Measurements from ENCODE around the gene CCDC18.
"Not testable (repeated sequence)": the region's sequence is repeated elsewhere in the genome, so short reads cannot be mapped to it uniquely, and the experiment has no call there.

CCDC18 gene

GRCh38 chr1:93172778-93173177, 7.7 kb upstream of the CCDC18 start:
- DNase-seq = no peak

GRCh38 chr1:93174638-93175037, 5.9 kb upstream of the CCDC18 start:
- not testable (repeated sequence) for DNase-seq

GRCh38 chr1:93177991-93178390, 2.5 kb upstream of the CCDC18 start:
- no peak for DNase-seq

- no peak for DNase-seq
Observed at GRCh38 chr1:93178418-93178817, 2.1 kb upstream of the CCDC18 start.

- peak; percentile 94 for DNase-seq
Observed at GRCh38 chr1:93179886-93180722, 420 bp upstream of the CCDC18 start, which contains the start of gene TMED5. Gene TMED5, minus strand, starts transcription at chr1:93180413. Its CDS starts 171 bp downstream, at chr1:93180242.

- no peak for DNase-seq
Observed at GRCh38 chr1:93186667-93187066, 6.1 kb downstream of the CCDC18 start.

- DNase-seq = no peak
Observed at GRCh38 chr1:93190432-93190831, 9.9 kb downstream of the CCDC18 start.

GRCh38 chr1:93194231-93194990, 13.9 kb downstream of the CCDC18 start:
- no peak for DNase-seq

- DNase-seq = no peak
Observed at GRCh38 chr1:93196591-93196990, 16.1 kb downstream of the CCDC18 start.

GRCh38 chr1:93199150-93199549, 18.6 kb downstream of the CCDC18 start:
- DNase-seq = no peak

GRCh38 chr1:93200086-93200620, 19.6 kb downstream of the CCDC18 start:
- no peak for DNase-seq

GRCh38 chr1:93200714-93201113, 20.2 kb downstream of the CCDC18 start:
- DNase-seq = no peak

- no peak for DNase-seq
Observed at GRCh38 chr1:93205892-93206566, 25.5 kb downstream of the CCDC18 start.

GRCh38 chr1:93206567-93206954, 26.0 kb downstream of the CCDC18 start:
- no peak for DNase-seq

GRCh38 chr1:93207211-93207610, 26.7 kb downstream of the CCDC18 start:
- no peak for DNase-seq

- DNase-seq = no peak
Observed at GRCh38 chr1:93215322-93215721, 34.8 kb downstream of the CCDC18 start.

GRCh38 chr1:93219443-93219842, 38.9 kb downstream of the CCDC18 start:
- DNase-seq = no peak

- DNase-seq = not testable (repeated sequence)
Observed at GRCh38 chr1:93220716-93221115, 40.2 kb downstream of the CCDC18 start.

GRCh38 chr1:93221913-93222312, 41.4 kb downstream of the CCDC18 start:
- no peak for DNase-seq

- no peak for DNase-seq
Observed at GRCh38 chr1:93223023-93223675, 42.6 kb downstream of the CCDC18 start.

GRCh38 chr1:93235261-93235660, 54.7 kb downstream of the CCDC18 start:
- no peak for DNase-seq

- no peak for DNase-seq
Observed at GRCh38 chr1:93237021-93237420, 56.5 kb downstream of the CCDC18 start.

GRCh38 chr1:93238425-93238824, 57.9 kb downstream of the CCDC18 start:
- no peak for DNase-seq

Data from activated gamma-delta T cell treated with Interleukin-2 at 50 U/mL for 16 hours (primary cell).